Thyroid gland (tissue), 4 donors: ENCODE data around the gene TMEM143.

Experiments
- POLR2A ChIP-seq, 2 donors: fragments of 450-650 bp; IDR thresholded peaks; one replicate each; pipeline ENCODE4 v1.6.1; 2017; ENCODE audit warnings: antibody characterized with exemption in 2 of 2, mild to moderate bottlenecking in 2 of 2, moderate library complexity in 1 of 2
- TF ChIP-seq, protein P1 (sequence below), 6 experiments: fragments of 200-600 bp in 3 of 6; fragments of 450-650 bp in 3 of 6; sonication (generic) in 3 of 6; IDR thresholded peaks; one replicate each; pipeline ENCODE4 v1.5.1; 2016 to 2019; ENCODE audit warnings: antibody characterized with exemption in 6 of 6, mild to moderate bottlenecking in 2 of 6, inconsistent platforms in 1 of 6, moderate library complexity in 1 of 6

DNA sequence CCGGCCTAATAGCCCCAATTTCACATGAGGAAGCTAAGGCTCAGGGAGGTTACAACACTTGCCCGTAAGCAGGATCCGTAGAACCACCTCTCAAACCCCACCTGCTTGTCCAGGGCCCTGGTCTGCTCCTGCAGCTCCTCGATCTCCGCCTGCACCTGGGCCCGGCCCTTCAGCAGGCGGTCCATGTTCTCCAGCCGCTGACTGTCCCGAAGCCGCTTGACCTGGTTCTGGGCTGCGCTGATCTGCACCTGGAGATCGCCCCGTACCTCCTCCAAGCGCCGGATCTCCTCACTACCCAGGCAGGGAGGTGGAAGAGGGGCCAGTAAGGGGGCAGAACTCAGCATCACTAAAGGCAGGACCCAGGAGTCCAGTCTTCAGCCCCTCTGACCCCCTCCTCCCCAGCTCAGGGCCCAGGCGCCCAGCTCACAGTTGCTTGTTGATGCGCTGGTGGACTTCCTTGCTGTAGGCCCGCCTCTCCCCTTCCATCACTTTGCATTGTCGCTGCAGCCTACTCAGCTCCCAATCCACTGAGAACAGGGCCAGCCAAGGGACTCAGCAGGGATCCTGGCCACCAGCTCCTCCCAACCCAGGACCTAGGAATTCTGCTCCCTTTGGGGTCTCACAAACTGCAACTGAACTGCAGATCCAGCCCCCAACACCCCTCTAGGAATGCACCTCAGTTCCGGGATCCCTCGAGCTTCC is 45.3 kb downstream of the TMEM143 start:
- TF ChIP-seq, protein P1, sequence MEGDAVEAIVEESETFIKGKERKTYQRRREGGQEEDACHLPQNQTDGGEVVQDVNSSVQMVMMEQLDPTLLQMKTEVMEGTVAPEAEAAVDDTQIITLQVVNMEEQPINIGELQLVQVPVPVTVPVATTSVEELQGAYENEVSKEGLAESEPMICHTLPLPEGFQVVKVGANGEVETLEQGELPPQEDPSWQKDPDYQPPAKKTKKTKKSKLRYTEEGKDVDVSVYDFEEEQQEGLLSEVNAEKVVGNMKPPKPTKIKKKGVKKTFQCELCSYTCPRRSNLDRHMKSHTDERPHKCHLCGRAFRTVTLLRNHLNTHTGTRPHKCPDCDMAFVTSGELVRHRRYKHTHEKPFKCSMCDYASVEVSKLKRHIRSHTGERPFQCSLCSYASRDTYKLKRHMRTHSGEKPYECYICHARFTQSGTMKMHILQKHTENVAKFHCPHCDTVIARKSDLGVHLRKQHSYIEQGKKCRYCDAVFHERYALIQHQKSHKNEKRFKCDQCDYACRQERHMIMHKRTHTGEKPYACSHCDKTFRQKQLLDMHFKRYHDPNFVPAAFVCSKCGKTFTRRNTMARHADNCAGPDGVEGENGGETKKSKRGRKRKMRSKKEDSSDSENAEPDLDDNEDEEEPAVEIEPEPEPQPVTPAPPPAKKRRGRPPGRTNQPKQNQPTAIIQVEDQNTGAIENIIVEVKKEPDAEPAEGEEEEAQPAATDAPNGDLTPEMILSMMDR (IDR thresholded peaks at IDR 0.05) = no peak
- no peak for TF ChIP-seq POLR2A (IDR thresholded peaks at IDR 0.05)
